GM18870 (cell line): ENCODE data around the gene OR10A5.
"Not testable (repeated sequence)": the region's sequence is repeated elsewhere in the genome, so short reads cannot be mapped to it uniquely, and the experiment has no call there.

Experiments
- ATAC-seq: cut with Tn5 transposase; IDR thresholded peaks from one replicate; pipeline ENCODE4 v1.9.1; 2021; ENCODE audit warnings: moderate library complexity; ENCODE audit not compliant: unreplicated experiment

The OR10A5 gene

DNA sequence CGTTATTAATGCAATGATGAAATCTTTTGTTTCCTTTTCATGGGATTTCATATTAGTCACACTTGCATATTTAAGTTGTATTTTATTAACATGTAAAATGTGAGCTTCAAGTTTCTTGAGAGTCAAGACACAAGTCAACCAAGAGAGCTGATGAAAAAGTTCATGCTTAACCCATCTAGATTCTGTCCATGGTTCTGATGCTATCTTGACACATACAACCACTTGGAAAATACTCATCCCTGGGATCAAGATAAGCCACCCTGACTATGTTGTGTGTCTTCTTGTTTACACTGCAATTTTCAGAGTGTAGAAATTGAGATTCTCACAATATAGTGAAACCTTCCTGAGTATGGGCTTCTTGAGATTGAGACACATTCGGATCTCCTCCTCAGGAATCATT is 30.3 kb downstream of the OR10A5 start:
- ATAC-seq: no peak

- no peak for ATAC-seq
Observed at GRCh38 chr11:6876325-6876724, 30.8 kb downstream of the OR10A5 start, which contains the start of gene OR10A4. TSS of gene OR10A4 (plus strand) at chr11:6876625. CDS start at chr11:6876648, 23 bp downstream.

GRCh38 chr11:6876914-6877313 is 31.4 kb downstream of the OR10A5 start:
- no peak for ATAC-seq

DNA sequence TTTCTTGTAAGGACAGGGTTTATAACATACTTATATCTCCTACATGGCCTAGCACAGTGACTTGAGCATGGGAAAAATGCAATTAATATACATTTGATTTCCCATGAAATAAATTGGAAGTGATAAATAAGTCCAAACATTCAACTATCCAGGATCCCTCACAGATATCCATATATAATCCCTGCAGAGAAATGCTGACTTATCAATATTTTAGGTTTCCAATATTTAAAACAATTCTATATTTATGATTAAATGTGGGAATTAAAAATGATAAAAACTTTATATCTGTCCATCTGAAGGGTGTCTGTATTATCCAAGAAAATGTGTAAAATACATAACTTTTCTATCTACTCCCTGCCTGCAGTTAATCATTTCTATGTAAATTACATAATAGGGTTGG is 37.3 kb downstream of the OR10A5 start:
- ATAC-seq: no peak

DNA sequence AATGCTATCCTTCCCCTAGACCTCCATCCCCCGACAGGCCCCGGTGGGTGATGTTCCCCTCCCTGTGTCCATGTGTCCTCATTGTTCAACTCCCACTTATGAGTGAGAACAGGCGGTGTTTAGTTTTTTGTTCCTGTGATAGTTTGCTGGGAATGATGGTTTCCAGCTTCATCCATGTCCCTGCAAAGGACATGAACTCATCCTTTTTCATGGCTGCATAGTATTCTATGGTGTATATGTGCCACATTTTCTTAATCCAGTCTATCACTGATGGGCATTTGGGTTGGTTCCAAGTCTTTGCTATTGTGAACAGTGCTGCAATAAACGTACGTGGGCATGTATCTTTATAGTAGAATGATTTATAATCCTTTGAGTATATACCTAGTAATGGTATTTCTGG is 42.2 kb downstream of the OR10A5 start:
- not testable (repeated sequence) for ATAC-seq

DNA sequence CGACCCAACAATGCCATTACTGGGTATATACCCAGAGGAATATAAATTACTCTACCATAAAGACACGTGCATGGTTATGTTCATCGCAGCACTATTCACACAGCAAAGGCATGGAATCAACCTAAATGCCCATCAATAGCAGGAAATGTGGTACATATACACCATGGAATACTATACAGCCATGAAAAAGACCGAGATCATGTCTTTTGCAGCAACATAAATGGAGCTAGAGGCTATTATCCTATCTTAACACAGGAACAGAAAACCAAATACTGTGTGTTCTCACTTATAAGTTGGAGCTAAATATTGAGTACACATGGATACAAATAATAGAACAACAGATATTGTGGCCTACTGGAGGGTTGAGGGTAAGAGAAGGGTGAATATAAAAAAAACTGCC is 43.3 kb downstream of the OR10A5 start:
- no peak for ATAC-seq

GRCh38 chr11:6889835-6890234 is 44.4 kb downstream of the OR10A5 start:
- ATAC-seq: no peak

- ATAC-seq: no peak
Observed at GRCh38 chr11:6892400-6892799, 46.9 kb downstream of the OR10A5 start, which contains the start of gene OR2D2. TSS of gene OR2D2 (minus strand) at chr11:6892500. CDS start at chr11:6892500, 0 bp downstream.

GRCh38 chr11:6894097-6894496 is 48.6 kb downstream of the OR10A5 start:
- no peak for ATAC-seq

GRCh38 chr11:6895010-6895409 is 49.5 kb downstream of the OR10A5 start:
- ATAC-seq: peak; percentile 93
